Thoracic aorta (tissue), 2 donors: ENCODE data around the gene METTL13. TPM values are rescaled to one million over a fixed set of nuclear protein-coding genes. Genes with fewer than 3 reads are reported as not detected.

Experiments
- ATAC-seq: fragments of 150-250 bp; one replicate; pipeline ENCODE4 v1.8.0; 2017; ENCODE audit warnings: low read depth; ENCODE audit not compliant: insufficient number of reproducible peaks, low FRiP score
- DNase-seq: peaks from one replicate; pipeline ENCODE4 v3.0.0-alpha.2; 2020; ENCODE audit warnings: low spot score
- H3K27ac ChIP-seq, 2 donors: fragments of 200-600 bp; sonication (generic); 1 replicate in 1 of 2; 2 replicates in 1 of 2; pipeline ENCODE4 v1.5.1; 2016; ENCODE audit warnings: mild to moderate bottlenecking in 2 of 2, moderate library complexity in 2 of 2
- H3K27me3 ChIP-seq: fragments of 200-600 bp; sonication (generic); replicated peaks from 2 replicates; pipeline ENCODE4 v1.6.0; 2016; ENCODE audit warnings: mild to moderate bottlenecking; ENCODE audit not compliant: insufficient read depth
- H3K36me3 ChIP-seq: fragments of 200-600 bp; sonication (generic); one replicate; pipeline ENCODE4 v1.5.1; 2016
- H3K4me1 ChIP-seq, 2 donors: fragments of 200-600 bp; sonication (generic); 1 replicate in 1 of 2; 2 replicates in 1 of 2; pipeline versions ENCODE4 v1.5.1 to v1.6.0; 2016; ENCODE audit warnings: low read depth in 2 of 2, mild to moderate bottlenecking in 1 of 2; ENCODE audit not compliant: control insufficient read depth in 1 of 2
- H3K4me3 ChIP-seq: fragments of 200-600 bp; sonication (generic); 2 replicates; pipeline ENCODE4 v1.5.1; 2016; ENCODE audit warnings: mild to moderate bottlenecking
- H3K9me3 ChIP-seq: fragments of 200-600 bp; sonication (generic); 2 replicates; pipeline ENCODE4 v1.5.1; 2016
- CTCF ChIP-seq: fragments of 200-600 bp; sonication (generic); IDR thresholded peaks from one replicate; pipeline ENCODE4 v1.5.1; 2019; ENCODE audit warnings: antibody characterized with exemption
- total RNA-seq, 2 donors: library from RNA; depleted of rRNA; stranded (reverse); fragments of >200 nt; gene quantifications; one replicate each; pipeline versions ENCODE4 v1.1.0 to v1.2.3, GENCODE V29; 2016

The METTL13 gene
- total RNA-seq, 2 donors from 2014 or later: 15.7 to 24.8 TPM

GRCh38 chr1:171841931-171842761, 60.7 kb downstream of the METTL13 start:
- no peak for ATAC-seq
- H3K27ac ChIP-seq: no peak overlapping the region
- no peaks in the 10 kb centered on the region for H3K36me3 ChIP-seq
- no peak for DNase-seq
- TF ChIP-seq CTCF: no peak
- peak overlapping the region; percentile 81 for H3K4me3 ChIP-seq
- H3K9me3 ChIP-seq: no peaks in the 10 kb centered on the region
- no peaks in the 10 kb centered on the region for H3K27me3 ChIP-seq
- H3K4me1 ChIP-seq: peaks cover 0 to 11% of the 10 kb centered on the region in 2 donors

- ATAC-seq: no peak
- H3K4me3 ChIP-seq: no peak overlapping the region
- no peak overlapping the region for H3K27ac ChIP-seq
- H3K27me3 ChIP-seq: no peaks in the 10 kb centered on the region
- DNase-seq: no peak
- H3K36me3 ChIP-seq: no peaks in the 10 kb centered on the region
- peaks cover 0 to 11% of the 10 kb centered on the region in 2 donors for H3K4me1 ChIP-seq
- H3K9me3 ChIP-seq: no peaks in the 10 kb centered on the region
- TF ChIP-seq CTCF: no peak
Measured at GRCh38 chr1:171844381-171844780, 62.9 kb downstream of the METTL13 start.

GRCh38 chr1:171845998-171846397, 64.5 kb downstream of the METTL13 start:
- no peak overlapping the region for H3K4me3 ChIP-seq
- no peaks in the 10 kb centered on the region for H3K9me3 ChIP-seq
- H3K27ac ChIP-seq: no peak overlapping the region
- no peaks in the 10 kb centered on the region for H3K27me3 ChIP-seq
- ATAC-seq (no peak), DNase-seq (no peak)
- no peaks in the 10 kb centered on the region for H3K36me3 ChIP-seq
- no peak for TF ChIP-seq CTCF
- peaks cover 0 to 6% of the 10 kb centered on the region in 2 donors for H3K4me1 ChIP-seq

Other genes starting within 250 kb of the METTL13 start
- not detected for gene MYOCOS, start 159.4 kb upstream of the METTL13 start, total RNA-seq
- gene MYOC, start 129.0 kb upstream of the METTL13 start, total RNA-seq: 10 to 100 TPM; 37.2 to 38.4 TPM
- 10 to 100 TPM; 25.5 to 26.1 TPM for gene VAMP4, start 39.6 kb upstream of the METTL13 start, total RNA-seq
- gene DNM3, start 59.8 kb downstream of the METTL13 start, total RNA-seq: 1 to 10 TPM; 5.8 to 7.5 TPM